Fibroblast of mammary gland (primary cell): ENCODE data around the gene GRK5.

Experiments
- DNase-seq: peaks from one replicate; pipeline ENCODE4 v3.0.0-alpha.2; 2010; ENCODE audit warnings: low read depth
- H3K4me3 ChIP-seq: 2 replicates; pipeline ENCODE4 v1.5.1; 2011; ENCODE audit warnings: low read depth, mild to moderate bottlenecking, low read length, moderate library complexity; ENCODE audit not compliant: control insufficient read depth
- TF ChIP-seq, protein P1 (sequence below): conservative IDR thresholded peaks from 2 replicates; pipeline ENCODE4 v1.5.1; 2011; ENCODE audit warnings: low read depth, low read length, inconsistent platforms; ENCODE audit not compliant: control insufficient read depth, insufficient read depth

Gene GRK5

DNA sequence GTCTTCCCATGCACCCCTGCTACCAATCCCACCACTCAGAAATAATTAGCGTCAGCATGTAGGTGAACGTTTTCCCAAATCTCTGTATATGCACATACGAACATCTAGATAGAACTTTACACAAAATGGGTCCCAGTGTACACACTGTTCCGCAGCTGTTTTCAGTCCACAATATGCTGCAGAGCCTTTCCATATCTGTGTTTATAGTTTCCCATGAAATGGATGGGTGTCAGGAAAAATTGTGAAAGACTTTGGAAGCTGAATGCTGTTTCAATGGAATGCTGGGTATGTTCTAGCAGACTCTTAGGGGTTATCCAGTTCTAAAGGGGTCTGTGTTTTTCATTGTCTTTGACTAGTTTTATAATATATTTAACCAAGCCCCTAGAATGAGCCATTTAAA, 13.8 kb downstream of the GRK5 start:
- DNase-seq = no peak
- no peak overlapping the region for H3K4me3 ChIP-seq
- TF ChIP-seq, protein P1, sequence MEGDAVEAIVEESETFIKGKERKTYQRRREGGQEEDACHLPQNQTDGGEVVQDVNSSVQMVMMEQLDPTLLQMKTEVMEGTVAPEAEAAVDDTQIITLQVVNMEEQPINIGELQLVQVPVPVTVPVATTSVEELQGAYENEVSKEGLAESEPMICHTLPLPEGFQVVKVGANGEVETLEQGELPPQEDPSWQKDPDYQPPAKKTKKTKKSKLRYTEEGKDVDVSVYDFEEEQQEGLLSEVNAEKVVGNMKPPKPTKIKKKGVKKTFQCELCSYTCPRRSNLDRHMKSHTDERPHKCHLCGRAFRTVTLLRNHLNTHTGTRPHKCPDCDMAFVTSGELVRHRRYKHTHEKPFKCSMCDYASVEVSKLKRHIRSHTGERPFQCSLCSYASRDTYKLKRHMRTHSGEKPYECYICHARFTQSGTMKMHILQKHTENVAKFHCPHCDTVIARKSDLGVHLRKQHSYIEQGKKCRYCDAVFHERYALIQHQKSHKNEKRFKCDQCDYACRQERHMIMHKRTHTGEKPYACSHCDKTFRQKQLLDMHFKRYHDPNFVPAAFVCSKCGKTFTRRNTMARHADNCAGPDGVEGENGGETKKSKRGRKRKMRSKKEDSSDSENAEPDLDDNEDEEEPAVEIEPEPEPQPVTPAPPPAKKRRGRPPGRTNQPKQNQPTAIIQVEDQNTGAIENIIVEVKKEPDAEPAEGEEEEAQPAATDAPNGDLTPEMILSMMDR = no peak

DNA sequence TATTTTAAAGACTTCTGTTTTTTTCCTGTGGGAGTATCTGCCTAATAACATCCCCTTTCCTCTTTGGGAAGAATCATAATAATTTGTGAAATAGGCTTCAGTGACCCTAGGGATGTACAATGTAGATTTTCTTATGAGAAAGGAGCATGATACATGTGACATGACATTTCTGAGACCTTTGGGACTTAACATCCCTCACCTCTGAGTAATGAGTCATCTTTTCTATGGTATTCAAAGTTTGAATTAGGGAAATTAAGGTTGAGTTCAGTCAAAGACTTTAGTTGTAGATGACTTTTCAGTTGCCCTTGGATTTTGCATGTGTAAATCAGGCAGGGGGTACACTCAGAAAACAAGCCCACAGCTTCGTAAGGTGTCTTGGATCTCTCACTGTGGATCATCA, 14.3 kb downstream of the GRK5 start:
- TF ChIP-seq, protein P1 = no peak
- DNase-seq = peak; percentile 49
- H3K4me3 ChIP-seq = no peak overlapping the region

DNA sequence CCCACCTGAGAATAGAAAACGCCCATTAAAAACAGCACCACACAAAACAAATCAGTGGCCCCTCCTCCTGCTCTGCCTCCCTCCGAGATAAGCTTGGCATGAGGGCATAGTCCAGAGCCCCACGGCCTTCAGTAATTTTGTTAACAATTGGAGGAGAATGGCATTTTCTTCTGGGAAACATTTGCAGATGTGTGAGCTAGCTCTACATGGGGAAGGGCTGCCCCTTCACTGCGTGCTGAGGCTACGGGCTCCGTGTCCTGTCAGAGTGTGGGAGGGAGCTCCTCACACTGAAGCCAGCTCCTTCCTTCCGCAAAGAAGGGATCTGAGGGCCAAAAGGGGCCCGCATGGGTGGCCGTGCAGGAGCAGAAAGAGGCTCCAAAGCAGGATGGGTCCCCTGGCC, 15.2 kb downstream of the GRK5 start:
- DNase-seq = no peak
- no peak overlapping the region for H3K4me3 ChIP-seq

DNA sequence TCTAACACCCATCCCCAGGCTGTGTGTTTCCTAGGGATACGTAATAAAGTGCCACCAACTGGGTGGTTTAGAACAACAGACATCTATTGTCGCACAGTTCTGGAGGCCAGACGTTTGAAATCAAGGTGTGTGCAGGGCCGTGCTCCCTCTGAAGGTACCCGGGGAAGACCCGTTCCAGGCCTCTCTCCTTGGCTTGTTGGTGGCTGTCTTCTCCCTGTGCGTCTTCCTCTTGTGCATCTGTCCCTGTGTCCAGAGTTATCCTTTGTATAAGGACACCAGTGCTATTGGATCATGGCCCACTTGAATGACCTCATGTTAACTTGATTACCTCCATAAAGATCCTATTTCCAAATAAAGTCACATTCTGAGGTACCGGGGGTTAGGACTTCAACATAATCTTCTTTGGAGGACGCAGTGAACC, 15.6 kb downstream of the GRK5 start:
- no peak for DNase-seq
- TF ChIP-seq, protein P1 = no peak
- no peak overlapping the region for H3K4me3 ChIP-seq

More for the DNA sequence above, 15.2 kb downstream of the GRK5 start:
- TF ChIP-seq, protein P1 = no peak

DNA sequence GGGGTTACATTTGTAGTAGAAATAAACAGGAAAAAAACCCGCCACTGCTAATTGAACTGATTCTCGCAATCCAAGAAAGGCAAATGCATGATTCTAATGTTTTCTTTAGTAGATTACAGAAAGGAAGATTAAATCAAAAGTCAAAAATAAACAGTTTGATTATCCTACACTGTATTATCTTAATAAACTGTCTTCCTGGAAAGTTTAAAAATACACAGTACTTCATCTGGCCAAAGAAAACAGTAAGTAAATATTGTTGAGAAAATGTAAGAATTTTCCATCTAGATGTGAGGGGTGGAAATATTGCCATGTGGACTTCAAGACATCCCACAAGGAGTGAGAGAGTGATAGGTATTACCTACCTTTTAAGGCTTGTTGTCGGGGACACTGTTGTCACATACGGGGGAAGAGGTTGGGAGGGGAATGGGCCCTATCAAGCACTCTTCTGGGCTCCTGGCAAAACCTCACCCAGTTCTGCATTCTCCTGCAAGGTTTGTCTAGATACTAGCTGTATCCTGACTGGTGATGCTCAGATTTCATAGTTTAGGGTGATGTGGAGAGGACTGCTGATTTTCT, 17.8 kb downstream of the GRK5 start:
- no peak for DNase-seq
- TF ChIP-seq, protein P1 = no peak
- H3K4me3 ChIP-seq = no peak overlapping the region

DNA sequence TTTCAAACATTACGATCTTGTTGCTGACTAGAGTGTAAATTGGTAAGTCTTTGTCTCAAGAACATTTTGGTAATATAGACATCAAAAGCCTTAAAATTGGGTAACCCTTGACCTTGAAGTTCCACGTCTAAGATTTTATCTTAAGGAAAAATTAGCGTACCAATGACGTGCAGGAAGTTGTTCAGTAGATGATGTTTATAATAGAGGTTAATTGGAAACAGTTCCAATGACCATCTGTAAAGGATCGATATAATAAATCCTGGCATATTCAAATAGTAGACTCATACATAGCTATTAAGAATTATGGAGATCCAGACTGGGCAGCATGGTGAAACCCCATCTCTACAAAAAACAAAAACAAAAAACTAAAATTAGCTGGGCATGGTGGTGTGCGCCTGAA, 20.5 kb downstream of the GRK5 start:
- no peak overlapping the region for H3K4me3 ChIP-seq
- DNase-seq = no peak

More for the DNA sequence above, 20.5 kb downstream of the GRK5 start:
- TF ChIP-seq, protein P1 = no peak
